ENCODE data around the gene TAMM41.

GRCh38 chr3:11794927-11795326 lies 51.8 kb downstream of the TAMM41 start:
- no peak for TF ChIP-seq POLR2A (IDR thresholded peaks at IDR 0.05)
- TF ChIP-seq CTCF (IDR thresholded peaks at IDR 0.05) = no peak

Data from esophagus squamous epithelium (tissue), 4 donors.